Ovary (tissue), 3 donors: Measurements from ENCODE around the gene PTCRA.
A peak's percentile ranks its signal among the peaks of the same experiment; 100 is the strongest.

Experiments used
- CTCF ChIP-seq, 3 donors: fragments of 450-650 bp in 2 of 3; fragments of 200-600 bp in 1 of 3; IDR thresholded peaks; one replicate each; pipeline versions ENCODE4 v1.5.1 to v1.8.0; 2016 to 2022; ENCODE audit warnings: antibody characterized with exemption in 3 of 3, mild to moderate bottlenecking in 1 of 3
- EP300 ChIP-seq: sonication (generic); formaldehyde crosslinking; IDR thresholded peaks from one replicate; pipeline ENCODE4 v1.6.1; 2017; ENCODE audit warnings: antibody characterized with exemption
- POLR2A ChIP-seq: fragments of 450-650 bp; IDR thresholded peaks from one replicate; pipeline ENCODE4 v1.6.1; 2017; ENCODE audit warnings: antibody characterized with exemption, mild to moderate bottlenecking, moderate library complexity
- donor health status: DM: no; HTN: no; CAD: no.

DNA sequence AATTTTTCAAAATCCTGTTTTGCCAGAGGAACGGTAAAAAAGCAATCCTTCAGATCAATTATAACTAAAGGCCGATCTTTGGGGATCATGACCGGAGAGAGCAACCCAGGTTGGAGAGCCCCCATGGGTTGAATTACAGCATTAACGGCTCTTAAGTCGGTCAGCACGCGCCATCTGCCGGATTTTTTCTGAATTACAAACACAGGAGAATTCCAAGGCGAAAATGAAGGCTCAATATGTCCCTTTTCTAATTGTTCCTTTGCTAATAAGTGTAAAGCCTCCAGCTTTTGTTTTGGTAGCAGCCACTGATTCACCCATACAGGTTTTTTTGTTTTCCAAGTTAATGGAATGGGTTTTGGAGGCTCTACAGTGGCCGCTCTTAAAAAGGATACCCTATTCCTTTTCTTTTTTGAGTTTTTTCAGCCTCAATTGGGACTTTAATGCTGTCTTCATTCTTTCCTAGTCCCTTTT is 16.9 kb upstream of the PTCRA start:
- peak; percentile 62 to 84 (median 74) for TF ChIP-seq CTCF (IDR thresholded peaks at IDR 0.05)
- TF ChIP-seq POLR2A: no peak
- no peak for TF ChIP-seq EP300
